ENCODE data around the gene PLXNC1.

GRCh38 chr12:94286583-94287244 is 138.3 kb downstream of the PLXNC1 start:
- no peak for TF ChIP-seq CTCF (conservative IDR thresholded peaks at IDR 0.05; ENCODE audit: low read length)
- no peak for TF ChIP-seq EZH2phosphoT487 (IDR thresholded peaks at IDR 0.05; ENCODE audit: borderline replicate concordance)

Data from Loucy (cell line).